ENCODE measurements around the gene GLDC. TPM values are rescaled to one million over a fixed set of nuclear protein-coding genes. Genes with fewer than 3 reads are reported as not detected.
A peak's percentile ranks its signal among the peaks of the same experiment; 100 is the strongest.

Gene GLDC
- total and polyA plus RNA-seq, 10 of the 15 experiments (the other 5 are each of a cell fraction or from before 2014, with no cell fraction given): 33.1 to 165 (median 114) TPM

- ChIA-PET SMC1A (ENCODE audit: uncharacterized antibody, unreplicated experiment) (interaction anchor here (0.7 to 2.1 kb wide), 14 partner anchors 10 to 478 kb away, joined by 3 to 14 read pairs (median 3); no protein-coding TSS in a partner anchor), CTCF (interaction anchor here (0.6 to 3.3 kb wide), 10 partner anchors 10 to 149 kb away, joined by 3 to 15 read pairs (median 4); no protein-coding TSS in a partner anchor), RAD21 (ENCODE audit: unreplicated experiment) (interaction anchor here (0.9 to 1.2 kb wide), 4 partner anchors 15 to 148 kb away, joined by 3 read pairs; no protein-coding TSS in a partner anchor), POLR2A (interaction anchor here (1.1 kb wide), 1 partner anchor 15 kb away, joined by 3 read pairs; no protein-coding TSS in a partner anchor)
- Histone ChIP-seq H3K4me3 (no peak overlapping the region), H4K20me1 (ENCODE audit: control insufficient read depth, insufficient read depth) (no peaks in the 10 kb centered on the region), H2AFZ (ENCODE audit: control insufficient read depth, low read depth, low read length) (no peak overlapping the region), H3K36me3 (ENCODE audit: control insufficient read depth in 2 of 2, insufficient read depth in 2 of 2, low read length in 1 of 2) (peaks cover 14 to 28% of the 10 kb centered on the region in 2 experiments), H3K27ac (ENCODE audit: control insufficient read depth, insufficient read depth) (no peak overlapping the region), H3K4me2 (ENCODE audit: control insufficient read depth, insufficient read depth) (no peak overlapping the region), H3K79me2 (ENCODE audit: control insufficient read depth, insufficient read depth, low read length) (no peaks in the 10 kb centered on the region), H3K4me1 (ENCODE audit: control insufficient read depth, insufficient read depth, low read length) (no peaks in the 10 kb centered on the region), H3K9ac (ENCODE audit: control insufficient read depth, insufficient read depth, low read length) (no peak overlapping the region), H3K9me3 (replicated peaks; ENCODE audit: control insufficient read depth, insufficient read depth, low read length) (no peaks in the 10 kb centered on the region), H3K27me3 (replicated peaks in 1 of 2; ENCODE audit: control insufficient read depth in 2 of 2, insufficient read depth in 2 of 2, low read length in 1 of 2) (no peaks in the 10 kb centered on the region)
- BruUV-seq (replicated peaks): TSS peak; percentile 22
- TF ChIP-seq FOS (IDR thresholded peaks at IDR 0.05; ENCODE audit: borderline replicate concordance, extremely low read depth, insufficient read length) (no peak), RELA (IDR thresholded peaks at IDR 0.05; ENCODE audit: borderline replicate concordance, partially characterized antibody) (no peak), CHD1 (IDR thresholded peaks at IDR 0.05; ENCODE audit: low read depth, low read length) (no peak), ETV6 (conservative IDR thresholded peaks at IDR 0.05 in 1 of 2, IDR thresholded peaks at IDR 0.05 in 1 of 2; ENCODE audit: borderline replicate concordance in 1 of 2, low read depth in 1 of 2) (no peak), RAD21 (IDR thresholded peaks at IDR 0.05; ENCODE audit: insufficient read depth, low read depth, low read length) (no peak), PAX5 (IDR thresholded peaks at IDR 0.05; ENCODE audit: borderline replicate concordance, low read depth, low read length) (no peak)
- ATAC-seq (no peak), DNase-seq (ENCODE audit: low read depth, low spot score) (no peak), FAIRE-seq (no peak)
- intact Hi-C loops (cut with micrococcal nuclease; ENCODE audit: unreplicated experiment): no loop called here
- in situ Hi-C loops (cut with MboI): no loop called here
- 97% methylated on average over 2 of the region's 2 CpGs for WGBS (ENCODE audit: insufficient coverage, insufficient replicate concordance, low lambda C conversion rate, missing lambda C conversion rate)
Measured at GRCh38 chr9:6590772-6591384, 54.7 kb downstream of the GLDC start.

Data from GM12878 (cell line).